ENCODE measurements around the gene TRIL. TPM values are rescaled to one million over a fixed set of nuclear protein-coding genes. Genes with fewer than 3 reads are reported as not detected.

The TRIL gene
- total RNA-seq, 1 experiment from 2014 or later = 0.45 TPM

- H3K4me3 ChIP-seq (ENCODE audit: low read depth, low read length) = no peak overlapping the region
- Mint-ChIP-seq H3K27me3 (ENCODE audit: insufficient read depth, unreplicated experiment) (no peaks in the 10 kb centered on the region), H3K4me1 (ENCODE audit: low read depth, unreplicated experiment) (peaks cover 5% of the 10 kb centered on the region), H3K27ac (ENCODE audit: unreplicated experiment) (no peak overlapping the region), H3K9me3 (ENCODE audit: unreplicated experiment) (no peaks in the 10 kb centered on the region), H3K36me3 (ENCODE audit: insufficient read depth, unreplicated experiment) (no peaks in the 10 kb centered on the region), H3K4me3 (ENCODE audit: unreplicated experiment) (no peak overlapping the region)
- DNase-seq = no peak
- ChIA-PET POLR2A (no interaction called here), CTCF (no interaction called here)
- H3K27me3 ChIP-seq (replicated peaks; ENCODE audit: control insufficient read depth, insufficient read depth, low read length) = no peaks in the 10 kb centered on the region
- H3K36me3 ChIP-seq (ENCODE audit: control insufficient read depth, insufficient read depth, low read length) = no peaks in the 10 kb centered on the region
- BruUV-seq (replicated peaks) = no TSS peak
- peaks cover 42% of the 10 kb centered on the region for H3K4me1 ChIP-seq
- H3K9me3 ChIP-seq = no peaks in the 10 kb centered on the region
- intact Hi-C loops (cut with micrococcal nuclease; ENCODE audit: unreplicated experiment) = no loop called here
- TF ChIP-seq, protein P1, sequence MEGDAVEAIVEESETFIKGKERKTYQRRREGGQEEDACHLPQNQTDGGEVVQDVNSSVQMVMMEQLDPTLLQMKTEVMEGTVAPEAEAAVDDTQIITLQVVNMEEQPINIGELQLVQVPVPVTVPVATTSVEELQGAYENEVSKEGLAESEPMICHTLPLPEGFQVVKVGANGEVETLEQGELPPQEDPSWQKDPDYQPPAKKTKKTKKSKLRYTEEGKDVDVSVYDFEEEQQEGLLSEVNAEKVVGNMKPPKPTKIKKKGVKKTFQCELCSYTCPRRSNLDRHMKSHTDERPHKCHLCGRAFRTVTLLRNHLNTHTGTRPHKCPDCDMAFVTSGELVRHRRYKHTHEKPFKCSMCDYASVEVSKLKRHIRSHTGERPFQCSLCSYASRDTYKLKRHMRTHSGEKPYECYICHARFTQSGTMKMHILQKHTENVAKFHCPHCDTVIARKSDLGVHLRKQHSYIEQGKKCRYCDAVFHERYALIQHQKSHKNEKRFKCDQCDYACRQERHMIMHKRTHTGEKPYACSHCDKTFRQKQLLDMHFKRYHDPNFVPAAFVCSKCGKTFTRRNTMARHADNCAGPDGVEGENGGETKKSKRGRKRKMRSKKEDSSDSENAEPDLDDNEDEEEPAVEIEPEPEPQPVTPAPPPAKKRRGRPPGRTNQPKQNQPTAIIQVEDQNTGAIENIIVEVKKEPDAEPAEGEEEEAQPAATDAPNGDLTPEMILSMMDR (IDR thresholded peaks at IDR 0.05; ENCODE audit: insufficient read depth in 1 of 2, low read depth in 1 of 2, low read length in 1 of 2, severe bottlenecking in 1 of 2, unreplicated experiment in 1 of 2) = no peak
Measured at GRCh38 chr7:28942168-28942567, 16.0 kb downstream of the TRIL start.

DNA sequence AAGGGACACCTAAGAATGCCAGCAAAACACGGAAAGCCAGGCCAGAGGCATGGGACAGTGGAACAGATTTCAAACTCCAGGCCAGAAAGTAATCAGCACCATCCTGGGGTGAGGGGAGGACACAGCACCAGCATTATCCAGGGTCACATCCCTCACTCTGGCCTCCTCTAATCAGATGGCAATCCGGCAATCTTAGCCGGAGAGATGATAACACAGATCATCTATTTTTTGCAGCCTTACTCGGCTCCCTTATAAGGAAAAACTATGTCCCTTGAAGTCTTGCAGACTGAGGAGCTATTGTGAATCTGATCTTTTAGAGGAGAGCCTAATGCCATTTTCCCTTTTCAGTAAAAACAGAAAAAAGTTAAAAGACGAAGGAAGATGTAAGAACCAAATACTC is 16.5 kb downstream of the TRIL start:
- H3K27me3 Mint-ChIP-seq (ENCODE audit: insufficient read depth, unreplicated experiment) = no peaks in the 10 kb centered on the region
- no peaks in the 10 kb centered on the region for H3K27me3 ChIP-seq (replicated peaks; ENCODE audit: control insufficient read depth, insufficient read depth, low read length)
- peaks cover 5% of the 10 kb centered on the region for H3K4me1 Mint-ChIP-seq (ENCODE audit: low read depth, unreplicated experiment)
- no peak for DNase-seq
- intact Hi-C loops (cut with micrococcal nuclease; ENCODE audit: unreplicated experiment) = no loop called here
- H3K4me1 ChIP-seq = peaks cover 42% of the 10 kb centered on the region
- H3K36me3 ChIP-seq (ENCODE audit: control insufficient read depth, insufficient read depth, low read length) = no peaks in the 10 kb centered on the region
- no peaks in the 10 kb centered on the region for H3K36me3 Mint-ChIP-seq (ENCODE audit: insufficient read depth, unreplicated experiment)
- BruUV-seq (replicated peaks) = no TSS peak
- POLR2A ChIA-PET = no interaction called here
- H3K4me3 ChIP-seq (ENCODE audit: low read depth, low read length) = no peak overlapping the region
- H3K9me3 Mint-ChIP-seq (ENCODE audit: unreplicated experiment) = no peaks in the 10 kb centered on the region
- CTCF ChIA-PET = no interaction called here
- H3K4me3 Mint-ChIP-seq (ENCODE audit: unreplicated experiment) = no peak overlapping the region
- no peaks in the 10 kb centered on the region for H3K9me3 ChIP-seq
- TF ChIP-seq, protein P1 (IDR thresholded peaks at IDR 0.05; ENCODE audit: insufficient read depth in 1 of 2, low read depth in 1 of 2, low read length in 1 of 2, severe bottlenecking in 1 of 2, unreplicated experiment in 1 of 2) = no peak
- no peak overlapping the region for H3K27ac Mint-ChIP-seq (ENCODE audit: unreplicated experiment)

- Mint-ChIP-seq H3K4me1 (ENCODE audit: low read depth, unreplicated experiment) (peaks cover 5% of the 10 kb centered on the region), H3K36me3 (ENCODE audit: insufficient read depth, unreplicated experiment) (no peaks in the 10 kb centered on the region), H3K9me3 (ENCODE audit: unreplicated experiment) (no peaks in the 10 kb centered on the region), H3K4me3 (ENCODE audit: unreplicated experiment) (no peak overlapping the region), H3K27me3 (ENCODE audit: insufficient read depth, unreplicated experiment) (no peaks in the 10 kb centered on the region), H3K27ac (ENCODE audit: unreplicated experiment) (no peak overlapping the region)
- H3K36me3 ChIP-seq (ENCODE audit: control insufficient read depth, insufficient read depth, low read length) = no peaks in the 10 kb centered on the region
- DNase-seq = no peak
- BruUV-seq (replicated peaks) = no TSS peak
- H3K27me3 ChIP-seq (replicated peaks; ENCODE audit: control insufficient read depth, insufficient read depth, low read length) = no peaks in the 10 kb centered on the region
- CTCF ChIA-PET = interaction anchor here (1.1 to 1.2 kb wide), 2 partner anchors 9 to 16 kb away, joined by 3 to 4 read pairs; no protein-coding TSS in a partner anchor
- H3K4me3 ChIP-seq (ENCODE audit: low read depth, low read length) = no peak overlapping the region
- intact Hi-C loops (cut with micrococcal nuclease; ENCODE audit: unreplicated experiment) = no loop called here
- H3K9me3 ChIP-seq = no peaks in the 10 kb centered on the region
- TF ChIP-seq, protein P1 (IDR thresholded peaks at IDR 0.05; ENCODE audit: insufficient read depth in 1 of 2, low read depth in 1 of 2, low read length in 1 of 2, severe bottlenecking in 1 of 2, unreplicated experiment in 1 of 2) = no peak
- POLR2A ChIA-PET = interaction anchor here (0.6 kb wide), 1 partner anchor 827 kb away, joined by 4 read pairs; no protein-coding TSS in a partner anchor
- H3K4me1 ChIP-seq = peaks cover 42% of the 10 kb centered on the region
Measured at GRCh38 chr7:28940741-28941384, 17.3 kb downstream of the TRIL start.
